Fibroblast of skin of back (primary cell): ENCODE measurements around the gene ENGASE. TPM values are rescaled to one million over a fixed set of nuclear protein-coding genes. Genes with fewer than 3 reads are reported as not detected.
"Not testable (repeated sequence)": the region's sequence is repeated elsewhere in the genome, so short reads cannot be mapped to it uniquely, and the experiment has no call there.

Experiments used
- DNase-seq: peaks from one replicate; pipeline ENCODE4 v3.0.0-alpha.2; 2013
- polyA plus RNA-seq, 2 experiments: library from polyadenylated mRNA; unstranded; fragments of 120-200 nt; gene quantifications; one replicate each; pipeline ENCODE4 v1.2.1, GENCODE V29; 2013; ENCODE audit not compliant: insufficient read length in 2 of 2

ENGASE gene
- polyA plus RNA-seq (2013, experiment 1 of 2; ENCODE audit: insufficient read length): 11.6 TPM
- 9.6 TPM for polyA plus RNA-seq (2013, experiment 2 of 2; ENCODE audit: insufficient read length)

- DNase-seq: peak; percentile 93
These were observed at the start of gene ENGASE for GRCh38 chr17:79074649-79075445. Gene ENGASE, plus strand, starts transcription at chr17:79074824. Its CDS starts 121 bp downstream, at chr17:79074945.

DNA sequence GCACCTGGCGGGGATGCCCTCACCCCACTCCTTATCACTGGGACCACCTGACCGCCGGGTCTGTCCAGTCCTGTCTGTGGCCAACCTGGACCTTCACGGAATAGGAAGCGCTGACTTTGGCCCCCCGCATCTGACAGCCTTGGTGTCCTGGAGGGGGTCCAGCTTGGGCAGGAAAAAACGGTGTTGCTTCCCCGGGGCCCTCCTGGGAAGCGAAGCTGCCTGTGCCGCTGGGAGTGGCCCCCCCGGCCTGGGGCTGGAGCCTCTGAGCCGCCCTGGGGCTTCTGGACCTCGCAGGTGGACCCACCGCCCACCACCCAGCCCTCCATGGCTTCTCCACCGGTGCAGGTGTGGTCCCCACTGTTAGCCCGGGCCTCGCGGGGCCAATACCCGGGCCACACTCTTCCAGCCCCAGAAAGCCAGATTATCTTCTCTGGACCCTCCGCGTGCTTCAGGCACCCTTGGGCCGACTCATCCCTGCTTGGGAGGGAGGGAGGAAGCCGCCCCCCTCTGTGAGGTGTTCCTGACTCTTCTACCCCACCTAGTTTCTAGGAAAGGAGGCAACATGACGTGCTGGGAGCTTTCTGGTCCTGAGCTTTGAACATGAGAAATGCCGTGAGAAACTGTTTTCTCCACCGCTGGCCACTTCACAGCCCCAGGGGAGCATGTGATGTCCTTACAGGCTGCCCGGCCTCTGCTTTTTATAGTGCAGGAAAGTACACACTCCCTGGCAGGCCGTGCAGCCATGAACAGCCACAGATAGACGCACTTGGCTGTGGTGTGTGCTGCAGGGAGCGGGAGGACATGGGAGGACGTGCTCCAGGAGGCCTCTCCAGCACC is 49.5 kb upstream of the ENGASE start:
- DNase-seq: no peak

DNA sequence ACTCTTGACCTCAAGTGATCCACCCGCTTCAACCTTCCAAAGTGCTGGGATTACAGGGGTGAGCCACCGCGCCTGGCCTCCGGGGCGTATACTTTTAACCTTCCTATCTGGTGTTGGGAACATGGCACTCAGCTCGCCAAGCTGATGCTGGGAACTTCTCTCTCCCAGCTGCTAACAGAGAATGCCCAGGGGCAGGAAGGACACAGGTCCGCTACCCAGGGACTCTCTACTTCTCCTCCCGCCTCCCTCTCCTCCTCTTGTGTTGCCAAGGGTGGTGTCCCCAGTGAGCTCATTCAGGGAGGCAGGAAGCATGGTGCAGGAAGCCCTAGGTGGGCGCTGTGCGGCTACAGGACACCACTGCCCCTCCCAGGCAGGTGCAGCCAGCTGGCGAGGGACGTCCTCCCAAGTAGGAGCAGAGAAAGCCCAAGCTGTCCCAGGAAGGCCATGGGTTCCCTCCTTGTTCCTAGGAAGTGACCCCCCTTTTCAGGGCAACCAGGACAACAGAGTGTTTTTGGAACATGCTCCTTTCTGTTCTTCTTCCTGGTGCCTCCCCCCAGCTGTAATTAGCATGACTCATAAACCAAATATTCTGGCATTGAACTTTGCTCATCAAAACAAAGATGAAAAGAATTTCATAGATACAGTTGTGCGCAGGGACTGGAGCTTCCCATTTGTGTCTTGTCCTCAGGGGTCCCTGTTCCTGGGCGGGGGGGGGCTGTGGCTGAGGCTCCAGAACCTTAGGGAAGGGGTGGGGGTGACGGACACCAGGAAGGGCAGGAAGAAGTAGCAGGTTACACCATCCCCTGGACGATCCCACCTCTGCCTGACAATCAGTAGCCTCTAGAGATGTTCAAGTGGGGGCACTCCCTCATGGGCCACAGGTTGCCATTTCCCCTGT is 48.0 kb upstream of the ENGASE start:
- peak; percentile 78 for DNase-seq

DNA sequence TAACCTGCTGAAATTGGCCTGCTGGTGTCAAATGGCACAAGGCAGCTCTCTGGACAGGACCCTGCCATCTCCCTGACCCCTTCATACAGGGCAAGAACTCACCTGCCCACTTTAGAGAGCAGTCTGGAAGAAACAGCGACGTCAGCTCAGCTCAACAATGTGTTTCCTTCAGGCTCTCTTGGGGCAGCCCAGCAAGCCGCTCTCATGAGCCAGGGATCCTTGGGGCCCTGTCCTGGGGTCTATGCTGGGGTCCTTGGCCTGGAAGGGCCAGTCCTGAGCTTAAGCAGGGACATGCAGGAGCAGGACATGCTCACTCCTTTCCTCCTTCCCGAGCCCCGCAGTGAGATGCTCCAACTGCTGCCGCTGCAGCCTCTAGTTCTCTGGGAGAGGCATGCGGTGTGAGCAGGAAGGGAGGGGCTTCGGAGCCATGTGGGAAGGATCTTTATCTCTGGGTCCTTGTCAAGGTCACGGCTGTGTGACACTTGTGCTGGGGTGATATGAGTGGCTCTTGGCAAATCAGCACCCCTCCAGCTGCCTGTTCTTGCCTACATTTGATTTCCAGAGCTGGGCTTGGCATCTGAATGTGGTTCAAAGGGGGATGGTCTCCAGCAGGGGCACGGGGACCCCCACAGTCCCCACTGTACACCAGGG is 47.2 kb upstream of the ENGASE start:
- DNase-seq: no peak

- DNase-seq: peak; percentile 71
These were observed 46.6 kb upstream of the ENGASE start for GRCh38 chr17:79027925-79028491.

- no peak for DNase-seq
These were observed 45.9 kb upstream of the ENGASE start for GRCh38 chr17:79028496-79029326.

DNA sequence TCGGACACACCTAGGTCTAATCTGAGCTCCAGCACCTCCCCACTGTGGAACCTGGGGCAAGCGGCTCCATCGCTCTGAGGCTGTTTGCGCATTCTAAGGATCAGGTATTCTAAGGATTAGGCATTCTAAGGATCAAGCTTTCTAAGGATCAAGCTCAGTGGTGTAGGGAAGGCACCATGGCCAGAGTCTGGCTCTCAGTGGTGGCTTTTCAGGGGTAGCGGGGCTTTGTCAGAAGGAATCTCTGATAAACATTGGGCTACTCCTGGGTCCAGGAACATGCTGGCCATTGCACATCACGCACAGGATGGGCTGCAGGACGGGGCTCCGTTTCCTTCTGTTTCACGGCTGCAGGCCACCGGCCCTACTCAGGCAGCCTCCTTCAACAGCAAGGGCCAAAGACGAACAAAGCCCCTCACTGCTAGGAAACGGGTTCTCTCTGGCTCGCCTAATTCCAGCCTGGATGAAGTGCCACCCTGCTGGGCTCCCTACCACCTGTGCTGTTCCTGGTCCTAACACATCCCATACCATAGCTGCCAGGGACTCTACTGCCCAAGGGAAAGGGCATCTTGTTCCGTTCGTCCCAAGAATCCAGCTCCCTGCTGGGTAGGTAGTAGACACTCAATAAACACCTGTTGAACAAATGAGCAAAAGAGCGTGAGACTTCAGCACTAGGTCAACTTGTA is 45.2 kb upstream of the ENGASE start:
- no peak for DNase-seq

DNA sequence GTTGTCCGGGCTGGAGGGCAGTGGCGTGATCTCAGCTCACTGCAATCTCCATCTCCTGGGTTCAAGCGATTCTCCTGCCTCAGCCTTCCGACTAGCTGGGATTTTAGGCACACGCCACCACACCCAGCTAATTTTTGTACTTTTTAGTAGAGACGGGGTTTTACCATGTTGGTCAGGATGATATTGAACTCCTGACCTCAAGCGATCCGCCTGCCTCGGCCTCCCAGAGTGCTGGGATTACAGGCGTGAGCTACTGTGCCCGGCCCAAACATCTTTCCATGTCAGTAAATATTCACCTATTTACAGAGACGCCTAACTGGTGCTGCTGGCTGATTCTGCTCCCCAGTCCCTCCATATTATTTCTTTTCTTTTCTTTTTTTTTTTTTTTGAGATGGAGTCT is 44.0 kb upstream of the ENGASE start:
- DNase-seq: not testable (repeated sequence)

GRCh38 chr17:79031996-79032875 is 42.4 kb upstream of the ENGASE start:
- no peak for DNase-seq

DNA sequence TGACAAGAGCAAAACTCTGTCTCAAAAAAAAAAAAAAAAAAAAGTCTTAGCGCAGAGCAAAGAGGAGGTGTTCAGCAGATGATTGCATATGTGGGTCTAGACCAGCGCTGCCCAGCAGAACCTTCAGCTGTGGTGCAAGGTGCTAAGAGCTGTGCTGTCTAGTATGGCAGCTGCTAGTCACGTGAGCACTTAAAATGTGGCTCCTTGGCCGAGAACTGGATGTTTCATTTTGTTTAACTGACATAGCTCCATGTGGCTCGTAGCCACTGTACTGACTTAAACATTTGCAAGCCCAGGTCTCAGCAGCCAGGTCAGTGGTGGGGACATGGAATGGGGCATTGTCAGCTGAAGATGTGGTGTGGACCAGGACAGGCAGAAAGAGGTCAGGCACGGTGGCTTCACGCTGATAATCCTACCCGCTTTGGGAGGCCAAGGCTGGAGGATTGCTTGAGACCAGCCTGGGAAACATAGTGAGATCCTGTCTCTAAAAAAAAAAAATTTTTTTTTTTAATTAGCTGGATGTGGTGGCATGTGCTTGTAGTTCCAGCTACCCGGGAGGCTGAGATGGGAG is 41.5 kb upstream of the ENGASE start:
- no peak for DNase-seq

DNA sequence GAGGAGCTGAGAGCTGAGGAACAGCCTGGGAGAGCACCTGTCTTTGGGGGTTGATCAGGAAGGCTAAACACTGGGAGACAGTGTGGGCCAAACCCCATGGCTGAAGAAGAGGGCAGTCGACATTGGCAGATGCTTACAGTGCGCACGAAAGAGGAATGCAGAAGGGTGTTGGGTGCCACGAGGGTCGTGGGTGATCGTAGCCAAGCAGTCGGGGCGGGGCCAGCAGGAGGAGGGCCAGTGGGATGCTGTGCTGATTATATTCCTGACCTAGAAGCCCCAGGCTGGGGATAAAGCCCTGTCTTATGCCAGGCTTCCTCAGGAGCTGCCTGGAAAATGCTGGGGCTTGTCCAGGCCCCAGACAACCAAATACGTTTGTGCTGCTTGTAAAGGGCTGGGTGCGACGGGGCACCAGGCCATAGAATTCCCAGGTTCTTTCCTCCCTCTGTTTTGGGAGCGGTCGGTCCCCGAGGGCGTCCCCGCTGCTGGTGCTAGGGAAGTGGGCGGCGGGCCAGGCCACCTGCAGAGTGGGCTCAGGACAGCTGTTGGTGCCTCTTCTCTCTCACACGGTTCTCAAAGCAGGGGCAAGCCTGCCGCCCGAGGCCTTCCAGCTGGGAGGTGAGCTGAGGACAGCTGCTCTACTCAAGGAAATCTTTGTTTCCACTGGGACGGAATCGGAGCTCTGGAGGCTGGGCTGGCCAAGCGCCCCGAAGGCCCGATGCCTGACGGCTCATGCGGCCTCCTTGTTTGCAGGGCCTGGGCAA is 40.7 kb upstream of the ENGASE start:
- no peak for DNase-seq

DNA sequence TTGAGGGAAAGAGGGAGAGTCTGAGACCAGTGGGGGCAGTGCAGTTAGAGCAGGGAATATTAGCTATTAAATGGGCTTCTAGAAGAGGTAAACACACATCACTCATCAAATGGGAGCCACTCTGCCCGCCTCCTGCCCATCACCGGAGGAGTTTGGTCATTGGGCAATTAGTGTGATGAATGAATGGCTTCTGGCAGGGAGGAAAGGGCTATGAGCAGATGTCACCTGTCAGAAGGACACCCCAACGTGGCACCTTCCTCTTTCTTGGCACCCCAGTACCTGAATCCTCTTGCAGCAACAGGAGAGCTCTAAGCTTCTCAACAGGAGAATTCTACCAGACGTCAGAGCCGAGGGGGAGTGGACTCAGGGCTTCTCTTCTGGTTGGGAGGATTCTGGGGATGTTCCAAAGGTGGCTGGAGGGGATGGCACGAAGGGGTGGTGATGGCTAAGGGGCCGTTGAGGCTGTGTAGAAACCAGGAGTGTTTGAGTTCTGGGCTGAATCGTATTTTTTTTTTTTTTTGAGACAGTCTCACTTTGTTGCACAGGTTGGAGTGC is 39.6 kb upstream of the ENGASE start:
- DNase-seq: no peak

GRCh38 chr17:79035686-79036085 is 38.9 kb upstream of the ENGASE start:
- DNase-seq: no peak

DNA sequence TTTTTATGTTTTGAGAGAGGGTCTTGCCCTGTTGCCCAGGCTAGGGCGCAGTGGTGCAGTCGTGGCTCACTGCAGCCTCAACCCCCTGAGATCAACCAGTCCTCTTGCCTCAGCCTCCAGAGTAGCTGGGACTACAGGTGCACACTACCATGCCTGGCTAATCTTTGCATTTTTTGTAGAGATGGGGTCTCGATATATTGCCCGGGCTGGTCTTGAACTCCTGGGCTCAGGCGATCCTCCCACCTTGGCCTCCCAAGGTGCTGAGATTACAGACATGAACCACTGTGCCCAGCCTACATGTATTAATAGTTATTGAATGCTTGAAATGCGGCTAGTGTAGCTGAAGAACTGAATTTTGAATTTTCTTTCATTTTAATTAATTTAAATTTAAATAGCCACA is 38.4 kb upstream of the ENGASE start:
- no peak for DNase-seq

GRCh38 chr17:79036596-79036995 is 38.0 kb upstream of the ENGASE start:
- DNase-seq: peak; percentile 72

GRCh38 chr17:79038545-79039135 is 36.0 kb upstream of the ENGASE start:
- DNase-seq: no peak

GRCh38 chr17:79039171-79039570 is 35.5 kb upstream of the ENGASE start:
- no peak for DNase-seq
